Measurements from ENCODE around the gene ZNF804B.
A peak's percentile ranks its signal among the peaks of the same experiment; 100 is the strongest.

Gene ZNF804B

GRCh38 chr7:88929719-88930118, 170.2 kb downstream of the ZNF804B start:
- no peak for TF ChIP-seq CTCF (IDR thresholded peaks at IDR 0.05)

GRCh38 chr7:88933285-88933684, 173.8 kb downstream of the ZNF804B start:
- no peak for TF ChIP-seq CTCF (IDR thresholded peaks at IDR 0.05)

GRCh38 chr7:88942815-88943501, 183.5 kb downstream of the ZNF804B start:
- TF ChIP-seq CTCF (IDR thresholded peaks at IDR 0.05) = no peak

- TF ChIP-seq CTCF (IDR thresholded peaks at IDR 0.05) = no peak
Observed at GRCh38 chr7:88951826-88952225, 192.3 kb downstream of the ZNF804B start.

GRCh38 chr7:88964418-88964817, 204.9 kb downstream of the ZNF804B start:
- no peak for TF ChIP-seq CTCF (IDR thresholded peaks at IDR 0.05)

- no peak for TF ChIP-seq CTCF (IDR thresholded peaks at IDR 0.05)
Observed at GRCh38 chr7:88965371-88965770, 205.9 kb downstream of the ZNF804B start.

- TF ChIP-seq CTCF (IDR thresholded peaks at IDR 0.05) = peak; percentile 22; the same call in 1 of the 2 replicates
Observed at GRCh38 chr7:88967432-88967831, 207.9 kb downstream of the ZNF804B start.

- no peak for TF ChIP-seq CTCF (IDR thresholded peaks at IDR 0.05)
Observed at GRCh38 chr7:88969167-88969566, 209.7 kb downstream of the ZNF804B start.

All from LNCAP (cell line).